Cardiac fibroblast (primary cell): ENCODE measurements around the gene PRRC2B.

ENCODE experiments used
- DNase-seq, 2 donors: peaks; one replicate each; pipeline versions ENCODE4 v3.0.0 to v3.0.0-alpha.2; 2010; ENCODE audit warnings: low read depth in 2 of 2
- H3K4me3 ChIP-seq, 2 donors: replicated peaks in 1 of 2; 1 replicate in 1 of 2; 2 replicates in 1 of 2; pipeline ENCODE4 v1.5.1; 2011; ENCODE audit warnings: low read depth in 2 of 2, low read length in 2 of 2, mild to moderate bottlenecking in 2 of 2, moderate library complexity in 1 of 2
- CTCF ChIP-seq: IDR thresholded peaks from one replicate; pipeline ENCODE4 v1.5.1; 2011; ENCODE audit warnings: low read depth, mild to moderate bottlenecking, low read length, inconsistent platforms

The PRRC2B gene

GRCh38 chr9:131524665-131525315 is 130.9 kb downstream of the PRRC2B start:
- no peak overlapping the region for H3K4me3 ChIP-seq
- no peak for DNase-seq
- TF ChIP-seq CTCF, result no peak

- DNase-seq, result no peak
- TF ChIP-seq CTCF, result no peak
Measured at GRCh38 chr9:131525643-131526565, 132.0 kb downstream of the PRRC2B start.

GRCh38 chr9:131528186-131528585 is 134.3 kb downstream of the PRRC2B start:
- no peak overlapping the region for H3K4me3 ChIP-seq
- no peak for DNase-seq
- TF ChIP-seq CTCF, result no peak

More at GRCh38 chr9:131525643-131526565, 132.0 kb downstream of the PRRC2B start:
- H3K4me3 ChIP-seq, result no peak overlapping the region

- no peak overlapping the region for H3K4me3 ChIP-seq
- TF ChIP-seq CTCF, result no peak
- DNase-seq, result no peak
Measured at GRCh38 chr9:131528886-131529505, 135.1 kb downstream of the PRRC2B start.

- H3K4me3 ChIP-seq, result peak overlapping the region; percentile 73 to 87
- no peak for TF ChIP-seq CTCF
- DNase-seq, result no peak
Measured at GRCh38 chr9:131529597-131530545, 136.0 kb downstream of the PRRC2B start.

GRCh38 chr9:131530546-131530919 is 136.6 kb downstream of the PRRC2B start:
- peak; percentile 35 for TF ChIP-seq CTCF
- DNase-seq, result peak; percentile 31 to 38
- H3K4me3 ChIP-seq, result peak overlapping the region; percentile 73 to 87
